A549 (cell line): ENCODE results near the gene SYTL1. TPM values are rescaled to one million over a fixed set of nuclear protein-coding genes. Genes with fewer than 3 reads are reported as not detected.

Source experiments
- ATAC-seq, 2 experiments: fragments of 200-7000 bp in 1 of 2; fragments of >200 bp in 1 of 2; cut with Nextera tagmentation in 1 of 2; cut with Tn5 transposase in 1 of 2; 3 replicates each; pipeline versions ENCODE4 v1.8.0 to v1.9.1; 2018 to 2020; ENCODE audit warnings: mild to moderate bottlenecking in 1 of 2, moderate library complexity in 1 of 2
- CTCF ChIA-PET: fragments of 300-600 bp; sonication (Branson Sonifier 250); formaldehyde crosslinking; extraction: SDS; loops from one replicate; lab custom pipeline; 2021; ENCODE audit warnings: antibody characterized with exemption, inconsistent platforms; lab: Yijun Ruan, JAX
- POLR2A ChIA-PET: fragments of 350-600 bp; formaldehyde crosslinking; extraction: SDS; loops from one replicate; lab custom pipeline; 2021; ENCODE audit warnings: antibody characterized with exemption, inconsistent platforms; lab: Yijun Ruan, JAX
- DNase-seq, 2 experiments: peaks; one replicate each; pipeline versions ENCODE4 v3.0.0 to v3.0.0-alpha.2; 2011 to 2016; ENCODE audit warnings: low read depth in 1 of 2, low spot score in 1 of 2
- FAIRE-seq: peaks from 2 replicates; lab custom pipeline; 2011; peaks lifted over from hg19 to GRCh38; lab: Jason Lieb, UNC
- H3K27ac ChIP-seq, 2 experiments: fragments of >200 bp; sonication (Bioruptor Twin); formaldehyde crosslinking; 3 replicates each; pipeline ENCODE4 v1.5.1; 2016 to 2017
- H3K4me1 ChIP-seq: fragments of >200 bp; sonication (Bioruptor Twin); formaldehyde crosslinking; 3 replicates; pipeline ENCODE4 v1.6.1; 2016
- H3K4me2 ChIP-seq: fragments of >200 bp; sonication (Bioruptor Twin); formaldehyde crosslinking; 3 replicates; pipeline ENCODE4 v1.6.1; 2016
- H3K4me3 ChIP-seq: fragments of >200 bp; sonication (Bioruptor Twin); formaldehyde crosslinking; 3 replicates; pipeline ENCODE4 v1.5.1; 2016
- H3K9me3 ChIP-seq: fragments of >200 bp; sonication (Bioruptor Twin); formaldehyde crosslinking; 3 replicates; pipeline ENCODE4 v1.6.1; 2016
- ATOH8 ChIP-seq: fragments of 250-450 bp; sonication (Bioruptor Pico); IDR thresholded peaks from 2 replicates; pipeline ENCODE4 v1.5.0; 2020; ENCODE audit warnings: low read depth, mild to moderate bottlenecking, moderate library complexity
- BCL3 ChIP-seq: fragments of >200 bp; sonication (Bioruptor Twin); formaldehyde crosslinking; IDR thresholded peaks from 3 replicates; pipeline ENCODE4 v1.6.1; 2016
- E2F6 ChIP-seq: IDR thresholded peaks from 2 replicates; pipeline ENCODE4 v1.6.1; 2012; ENCODE audit warnings: low read depth, borderline replicate concordance
- ELK1 ChIP-seq: fragments of 150-350 bp; IDR thresholded peaks from 2 replicates; pipeline ENCODE4 v1.6.1; 2014; ENCODE audit warnings: low read depth, mild to moderate bottlenecking, low read length
- ESRRA ChIP-seq: fragments of 150-350 bp; IDR thresholded peaks from 2 replicates; pipeline ENCODE4 v1.6.1; 2014; ENCODE audit warnings: mild to moderate bottlenecking, low read length, borderline replicate concordance
- FOSL2 ChIP-seq, 2 experiments: fragments of 450-650 bp in 1 of 2; fragments of >200 bp in 1 of 2; sonication (Bioruptor Twin) in 1 of 2; formaldehyde crosslinking; IDR thresholded peaks; 2 replicates each; pipeline versions ENCODE4 v1.5.0 to v1.6.1; 2016 to 2020; ENCODE audit warnings: mild to moderate bottlenecking in 1 of 2, moderate library complexity in 1 of 2
- FOXS1 ChIP-seq: fragments of 250-450 bp; sonication (Bioruptor Pico); IDR thresholded peaks from 2 replicates; pipeline ENCODE4 v1.5.0; 2020; ENCODE audit warnings: mild to moderate bottlenecking, moderate library complexity
- GATA3 ChIP-seq: IDR thresholded peaks from 2 replicates; pipeline ENCODE4 v1.6.1; 2012; ENCODE audit warnings: borderline replicate concordance
- HDAC2 ChIP-seq: fragments of 200-600 bp; sonication (generic); IDR thresholded peaks from 2 replicates; pipeline ENCODE4 v1.6.1; 2016
- HOXA7 ChIP-seq: fragments of 250-450 bp; sonication (Bioruptor Pico); IDR thresholded peaks from 2 replicates; pipeline ENCODE4 v1.5.0; 2020; ENCODE audit warnings: mild to moderate bottlenecking, moderate library complexity
- JUN ChIP-seq, 2 experiments: fragments of >200 bp; sonication (Bioruptor Twin); formaldehyde crosslinking; IDR thresholded peaks; 2 replicates in 1 of 2; 3 replicates in 1 of 2; pipeline ENCODE4 v1.6.1; 2016 to 2017
- KDM1A ChIP-seq: fragments of 200-600 bp; sonication (generic); IDR thresholded peaks from 2 replicates; pipeline ENCODE4 v1.6.1; 2016; ENCODE audit warnings: low read depth, mild to moderate bottlenecking
- KDM5A ChIP-seq: fragments of 200-600 bp; sonication (generic); IDR thresholded peaks from 2 replicates; pipeline ENCODE4 v1.6.1; 2016; ENCODE audit warnings: antibody characterized with exemption, mild to moderate bottlenecking
- MAFK ChIP-seq: fragments of 450-650 bp; IDR thresholded peaks from 2 replicates; pipeline ENCODE4 v1.6.1; 2014; ENCODE audit not compliant: partially characterized antibody
- MAX ChIP-seq: IDR thresholded peaks from 2 replicates; pipeline ENCODE4 v1.6.1; 2012
- MYC ChIP-seq: IDR thresholded peaks from 2 replicates; pipeline ENCODE4 v1.6.1; 2012; ENCODE audit warnings: mild to moderate bottlenecking, inconsistent platforms, low read length, improper control_type of control experiment, borderline replicate concordance
- NFE2L2 ChIP-seq: fragments of 150-350 bp; conservative IDR thresholded peaks from 2 replicates; pipeline ENCODE4 v1.6.1; 2014; ENCODE audit warnings: low read length
- NR3C1 ChIP-seq: fragments of >200 bp; sonication (Bioruptor Twin); formaldehyde crosslinking; IDR thresholded peaks from 3 replicates; pipeline ENCODE4 v1.6.1; 2017
- POLR2AphosphoS2 ChIP-seq: conservative IDR thresholded peaks from 2 replicates; pipeline ENCODE4 v1.6.1; 2012; ENCODE audit warnings: low read length, improper control_type of control experiment, inconsistent platforms
- RARB ChIP-seq: fragments of 250-450 bp; sonication (Bioruptor Pico); IDR thresholded peaks from 2 replicates; pipeline ENCODE4 v1.8.0; 2021; ENCODE audit warnings: mild to moderate bottlenecking, moderate library complexity
- RCOR1 ChIP-seq: fragments of 150-350 bp; IDR thresholded peaks from 2 replicates; pipeline ENCODE4 v1.6.1; 2014; ENCODE audit warnings: antibody characterized with exemption, low read length, low read depth
- REST ChIP-seq: fragments of 200-600 bp; sonication (generic); IDR thresholded peaks from 2 replicates; pipeline ENCODE4 v1.6.1; 2016; ENCODE audit warnings: antibody characterized with exemption, mild to moderate bottlenecking, moderate library complexity
- SMC3 ChIP-seq: fragments of >200 bp; sonication (Bioruptor Twin); formaldehyde crosslinking; IDR thresholded peaks from 3 replicates; pipeline ENCODE4 v1.6.1; 2018; ENCODE audit warnings: inconsistent platforms
- SREBF2 ChIP-seq: fragments of 450-650 bp; IDR thresholded peaks from 2 replicates; pipeline ENCODE4 v1.6.1; 2014; ENCODE audit warnings: mild to moderate bottlenecking, moderate library complexity
- ZFP36 ChIP-seq: fragments of 450-650 bp; IDR thresholded peaks from 2 replicates; pipeline ENCODE4 v1.6.1; 2014; ENCODE audit warnings: borderline replicate concordance; ENCODE audit not compliant: partially characterized antibody
- WGBS: methylation state at CpG from one replicate; pipeline ENCODE4 v1.1.6; 2017; ENCODE audit errors: missing lambda C conversion rate; 5-methylcytosine and 5-hydroxymethylcytosine counted together
- polyA plus RNA-seq, 4 experiments: library from polyadenylated mRNA; depleted of rRNA in 3 of 4; stranded (reverse); fragments of >200 nt; fragmentation: RNase III in 1 of 4; extraction: RNeasy Plus Mini Kit Qiagen cat#74134 plus additional on column Dnase treatment in 1 of 4; gene quantifications; 2 replicates in 3 of 4; 3 replicates in 1 of 4; pipeline ENCODE4 v1.2.3, GENCODE V29; 2011 to 2017

Gene SYTL1
- polyA plus RNA-seq, 2 of the 4 experiments (the other 2 are of a cell fraction) = 0.76 to 0.80 TPM

GRCh38 chr1:27358038-27358927 lies 16.5 kb downstream of the SYTL1 start:
- TF ChIP-seq NFE2L2 = no peak
- no peak for TF ChIP-seq FOSL2 (IDR thresholded peaks at IDR 0.05)
- TF ChIP-seq FOSL2 (CRISPR knock-in tag; IDR thresholded peaks at IDR 0.05) = no peak
- TF ChIP-seq FOXS1 (CRISPR knock-in tag) = no peak
- no peak for TF ChIP-seq JUN (IDR thresholded peaks at IDR 0.05)
- no peak for TF ChIP-seq POLR2AphosphoS2
- TF ChIP-seq RARB (CRISPR knock-in tag) = no peak
- TF ChIP-seq ATOH8 (CRISPR knock-in tag) = no peak
- TF ChIP-seq REST = no peak
- no peak for TF ChIP-seq ZFP36
- TF ChIP-seq GATA3 = no peak
- no peak for TF ChIP-seq ESRRA
- no peak for TF ChIP-seq E2F6
- TF ChIP-seq MYC = no peak
- no peak for TF ChIP-seq MAX
- TF ChIP-seq RCOR1 = no peak
- TF ChIP-seq SREBF2 = no peak
- no peak for TF ChIP-seq KDM1A
- TF ChIP-seq, all 56 proteins: peak for 0
- ChIA-PET POLR2A (interaction anchor here (1.4 kb wide), 1 partner anchor 8 kb away, joined by 4 read pairs; the partner anchor contains the start of gene MAP3K6), CTCF (interaction anchor here (0.7 to 12.1 kb wide), 23 partner anchors 9 to 472 kb away, joined by 3 to 134 read pairs (median 11); partner anchors contain the start of genes CD164L2, GPR3, MAP3K6 and PPP1R8)
- Histone ChIP-seq H3K4me3 (no peak overlapping the region), H3K27ac (no peak overlapping the region), H3K9me3 (no peaks in the 10 kb centered on the region), H3K4me2 (no peak overlapping the region), H3K4me1 (no peaks in the 10 kb centered on the region)
- ATAC-seq (no peak), FAIRE-seq (no peak), DNase-seq (no peak)
- 86% methylated on average over 15 of the region's 21 CpGs for WGBS

- Histone ChIP-seq H3K4me3 (no peak overlapping the region), H3K27ac (no peak overlapping the region)
- no peak for TF ChIP-seq SMC3
- TF ChIP-seq HDAC2 = no peak
- TF ChIP-seq NR3C1 = no peak
- TF ChIP-seq HOXA7 (CRISPR knock-in tag) = no peak
- no peak for TF ChIP-seq ELK1
- TF ChIP-seq ESRRA = no peak
- no peak for TF ChIP-seq JUN (IDR thresholded peaks at IDR 0.05)
- no peak for TF ChIP-seq MAFK
- no peak for TF ChIP-seq KDM5A
- TF ChIP-seq BCL3 = no peak
- TF ChIP-seq, all 56 proteins: peak for 0
- Histone ChIP-seq H3K4me1 (no peaks in the 10 kb centered on the region), H3K4me2 (no peak overlapping the region), H3K9me3 (no peaks in the 10 kb centered on the region)
- DNase-seq (no peak), FAIRE-seq (no peak), ATAC-seq (no peak)
- CTCF ChIA-PET = interaction anchor here (0.7 to 12.1 kb wide), 12 partner anchors 9 to 247 kb away, joined by 3 to 134 read pairs (median 18); partner anchors contain the start of genes CD164L2, GPR3, MAP3K6 and SYTL1
- POLR2A ChIA-PET = no interaction called here
- WGBS = 96% methylated on average over 5 of the region's 5 CpGs
Observed at GRCh38 chr1:27358928-27359313, 17.1 kb downstream of the SYTL1 start.
